Measurements from ENCODE around the gene PDGFC. TPM values are rescaled to one million over a fixed set of nuclear protein-coding genes. Genes with fewer than 3 reads are reported as not detected.

Gene PDGFC
- total and polyA plus RNA-seq, 2 of the 13 experiments (the other 11 are each of a cell fraction or from before 2014, with no cell fraction given), result 4.6 to 9.1 TPM

DNA sequence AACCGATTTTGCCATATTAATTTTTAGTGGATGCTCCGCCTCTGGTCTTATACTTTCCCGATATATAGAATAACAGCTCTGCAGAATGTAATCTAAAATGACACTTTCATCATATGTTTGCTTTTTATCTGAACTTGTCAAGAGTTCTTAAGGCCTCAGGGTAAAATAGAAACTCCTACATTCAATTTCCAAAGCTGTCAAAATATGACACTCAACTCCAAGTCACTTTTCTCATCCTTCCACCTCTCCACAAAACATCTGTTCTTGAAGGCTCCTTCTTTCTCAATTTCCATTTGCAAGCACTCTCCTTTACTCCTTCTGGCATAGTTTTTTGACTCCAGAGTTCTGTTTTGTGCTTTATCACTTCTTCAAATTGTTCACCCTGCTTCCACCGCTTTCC lies 242.2 kb downstream of the PDGFC start:
- intact Hi-C loops (cut with micrococcal nuclease; ENCODE audit: unreplicated experiment) (no loop called here), in situ Hi-C loops (cut with HindIII; ENCODE audit: extremely low pct_ligation_motif_present, low pct_unique_long_range_greater_than_20kb) (no loop called here)
- Histone ChIP-seq H3K4me2 (ENCODE audit: low read depth, low read length) (no peak overlapping the region), H3K27ac (ENCODE audit: extremely low read length, insufficient read depth, low read length) (no peak overlapping the region), H3K4me3 (replicated peaks in 1 of 3; ENCODE audit: insufficient read depth in 1 of 3, low read depth in 2 of 3, low read length in 3 of 3) (no peak overlapping the region), H3K27me3 (ENCODE audit: control insufficient read depth in 1 of 2, insufficient read depth in 2 of 2, low read length in 2 of 2) (no peaks in the 10 kb centered on the region; a peak in 1 of 5 replicates), H3K79me2 (ENCODE audit: insufficient read depth, low read length) (no peaks in the 10 kb centered on the region), H3K9me3 (ENCODE audit: low read length) (peaks cover 28% of the 10 kb centered on the region), H3K9ac (ENCODE audit: insufficient read depth, low read depth, low read length) (no peak overlapping the region), H3K4me1 (ENCODE audit: insufficient read depth, low read length) (peaks cover 5% of the 10 kb centered on the region), H4K20me1 (ENCODE audit: insufficient read depth, low read length) (no peaks in the 10 kb centered on the region), H3K36me3 (replicated peaks in 1 of 2; ENCODE audit: control insufficient read depth in 1 of 2, insufficient read depth in 2 of 2, low read length in 2 of 2) (no peaks in the 10 kb centered on the region), H2AFZ (ENCODE audit: low read length) (no peak overlapping the region)
- no TSS peak for BruUV-seq (replicated peaks)
- ChIA-PET POLR2A (no interaction called here), CTCF (ENCODE audit: low intra/inter-chr PET ratio, low total read pairs) (no interaction called here)
- WGBS (ENCODE audit: low lambda C conversion rate), result 14% methylated on average over 4 of the region's 4 CpGs
- no peak for ATAC-seq
- TF ChIP-seq NR2F6 (IDR thresholded peaks at IDR 0.05) (no peak), NR2F6 (CRISPR knock-in tag; IDR thresholded peaks at IDR 0.05) (no peak)
- TF ChIP-seq, protein P1, sequence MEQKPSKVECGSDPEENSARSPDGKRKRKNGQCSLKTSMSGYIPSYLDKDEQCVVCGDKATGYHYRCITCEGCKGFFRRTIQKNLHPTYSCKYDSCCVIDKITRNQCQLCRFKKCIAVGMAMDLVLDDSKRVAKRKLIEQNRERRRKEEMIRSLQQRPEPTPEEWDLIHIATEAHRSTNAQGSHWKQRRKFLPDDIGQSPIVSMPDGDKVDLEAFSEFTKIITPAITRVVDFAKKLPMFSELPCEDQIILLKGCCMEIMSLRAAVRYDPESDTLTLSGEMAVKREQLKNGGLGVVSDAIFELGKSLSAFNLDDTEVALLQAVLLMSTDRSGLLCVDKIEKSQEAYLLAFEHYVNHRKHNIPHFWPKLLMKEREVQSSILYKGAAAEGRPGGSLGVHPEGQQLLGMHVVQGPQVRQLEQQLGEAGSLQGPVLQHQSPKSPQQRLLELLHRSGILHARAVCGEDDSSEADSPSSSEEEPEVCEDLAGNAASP (CRISPR knock-in tag; IDR thresholded peaks at IDR 0.05; ENCODE audit: borderline replicate concordance), result no peak
- FAIRE-seq, result no peak
- no peak for DNase-seq (ENCODE audit: low spot score)

DNA sequence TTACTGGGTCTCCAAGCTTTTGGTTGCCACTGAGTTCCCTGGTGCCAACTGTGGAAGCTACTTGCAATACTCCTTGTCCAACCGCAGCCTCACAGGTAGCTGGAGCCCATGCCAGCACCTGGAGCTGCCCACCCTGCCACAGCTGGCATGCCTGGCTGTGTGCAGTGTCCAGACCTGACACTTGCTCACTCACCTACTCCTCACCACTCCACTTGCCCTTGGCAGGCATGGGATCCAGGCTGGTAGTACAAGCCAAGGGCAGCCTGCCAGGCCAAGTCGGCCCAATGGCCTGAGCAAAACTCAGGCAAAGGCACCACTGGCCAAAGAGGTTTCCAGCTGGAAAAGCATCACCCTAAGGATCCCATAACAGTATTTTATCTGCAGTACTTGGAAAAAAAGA lies 246.3 kb downstream of the PDGFC start:
- peaks cover 8% of the 10 kb centered on the region for H3K4me1 ChIP-seq (ENCODE audit: insufficient read depth, low read length)
- no peak for DNase-seq (ENCODE audit: low spot score)
- in situ Hi-C loops (cut with HindIII; ENCODE audit: extremely low pct_ligation_motif_present, low pct_unique_long_range_greater_than_20kb) (no loop called here), intact Hi-C loops (cut with micrococcal nuclease; ENCODE audit: unreplicated experiment) (no loop called here)
- H4K20me1 ChIP-seq (ENCODE audit: insufficient read depth, low read length), result no peaks in the 10 kb centered on the region
- POLR2A ChIA-PET, result no interaction called here
- no peak overlapping the region for H3K27ac ChIP-seq (ENCODE audit: extremely low read length, insufficient read depth, low read length)
- no peaks in the 10 kb centered on the region for H3K36me3 ChIP-seq (replicated peaks in 1 of 2; ENCODE audit: control insufficient read depth in 1 of 2, insufficient read depth in 2 of 2, low read length in 2 of 2)
- BruUV-seq (replicated peaks), result no TSS peak
- no peak overlapping the region for H2AFZ ChIP-seq (ENCODE audit: low read length)
- no peak for ATAC-seq
- CTCF ChIA-PET (ENCODE audit: low intra/inter-chr PET ratio, low total read pairs), result no interaction called here
- WGBS (ENCODE audit: low lambda C conversion rate), result 37% methylated on average over 2 of the region's 2 CpGs
- FAIRE-seq, result no peak
- TF ChIP-seq ZNF816 (CRISPR knock-in tag; IDR thresholded peaks at IDR 0.05; ENCODE audit: borderline replicate concordance) (no peak), ZNF549 (CRISPR knock-in tag; IDR thresholded peaks at IDR 0.05) (no peak)
- TF ChIP-seq, protein P2, sequence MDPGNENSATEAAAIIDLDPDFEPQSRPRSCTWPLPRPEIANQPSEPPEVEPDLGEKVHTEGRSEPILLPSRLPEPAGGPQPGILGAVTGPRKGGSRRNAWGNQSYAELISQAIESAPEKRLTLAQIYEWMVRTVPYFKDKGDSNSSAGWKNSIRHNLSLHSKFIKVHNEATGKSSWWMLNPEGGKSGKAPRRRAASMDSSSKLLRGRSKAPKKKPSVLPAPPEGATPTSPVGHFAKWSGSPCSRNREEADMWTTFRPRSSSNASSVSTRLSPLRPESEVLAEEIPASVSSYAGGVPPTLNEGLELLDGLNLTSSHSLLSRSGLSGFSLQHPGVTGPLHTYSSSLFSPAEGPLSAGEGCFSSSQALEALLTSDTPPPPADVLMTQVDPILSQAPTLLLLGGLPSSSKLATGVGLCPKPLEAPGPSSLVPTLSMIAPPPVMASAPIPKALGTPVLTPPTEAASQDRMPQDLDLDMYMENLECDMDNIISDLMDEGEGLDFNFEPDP (CRISPR knock-in tag; conservative IDR thresholded peaks at IDR 0.05), result no peak
- H3K9me3 ChIP-seq (ENCODE audit: low read length), result no peaks in the 10 kb centered on the region
- no peak overlapping the region for H3K4me2 ChIP-seq (ENCODE audit: low read depth, low read length)
- H3K4me3 ChIP-seq (replicated peaks in 1 of 3; ENCODE audit: insufficient read depth in 1 of 3, low read depth in 2 of 3, low read length in 3 of 3), result no peak overlapping the region
- H3K27me3 ChIP-seq (ENCODE audit: control insufficient read depth in 1 of 2, insufficient read depth in 2 of 2, low read length in 2 of 2), result no peaks in the 10 kb centered on the region; a peak in 1 of 5 replicates
- no peak overlapping the region for H3K9ac ChIP-seq (ENCODE audit: insufficient read depth, low read depth, low read length)
- no peaks in the 10 kb centered on the region for H3K79me2 ChIP-seq (ENCODE audit: insufficient read depth, low read length)

All from HepG2 (cell line).